Astrocyte of the spinal cord (primary cell): ENCODE results near the gene EPPIN.
"Not testable (repeated sequence)": the region's sequence is repeated elsewhere in the genome, so short reads cannot be mapped to it uniquely, and the experiment has no call there.

Source experiments
- DNase-seq: peaks from one replicate; pipeline ENCODE4 v3.0.0; 2011; ENCODE audit warnings: low read depth, low spot score
- H3K4me3 ChIP-seq: 2 replicates; pipeline ENCODE4 v1.5.1; 2011; ENCODE audit warnings: low read depth, mild to moderate bottlenecking, low read length, moderate library complexity
- in situ Hi-C: cut with HindIII; loops from 2 replicates; pipeline ENCODE4 v1.10.0; 2017; ENCODE audit warnings: low sequenced_read_pairs
- TF ChIP-seq, protein P1 (sequence below): IDR thresholded peaks from 2 replicates; pipeline ENCODE4 v1.5.1; 2012; ENCODE audit warnings: low read depth, mild to moderate bottlenecking, low read length, inconsistent platforms

The EPPIN gene

GRCh38 chr20:45583502-45583901 lies 36.3 kb upstream of the EPPIN start:
- no peak overlapping the region for H3K4me3 ChIP-seq
- in situ Hi-C loops, result no loop called here
- no peak for DNase-seq
- TF ChIP-seq, protein P1, sequence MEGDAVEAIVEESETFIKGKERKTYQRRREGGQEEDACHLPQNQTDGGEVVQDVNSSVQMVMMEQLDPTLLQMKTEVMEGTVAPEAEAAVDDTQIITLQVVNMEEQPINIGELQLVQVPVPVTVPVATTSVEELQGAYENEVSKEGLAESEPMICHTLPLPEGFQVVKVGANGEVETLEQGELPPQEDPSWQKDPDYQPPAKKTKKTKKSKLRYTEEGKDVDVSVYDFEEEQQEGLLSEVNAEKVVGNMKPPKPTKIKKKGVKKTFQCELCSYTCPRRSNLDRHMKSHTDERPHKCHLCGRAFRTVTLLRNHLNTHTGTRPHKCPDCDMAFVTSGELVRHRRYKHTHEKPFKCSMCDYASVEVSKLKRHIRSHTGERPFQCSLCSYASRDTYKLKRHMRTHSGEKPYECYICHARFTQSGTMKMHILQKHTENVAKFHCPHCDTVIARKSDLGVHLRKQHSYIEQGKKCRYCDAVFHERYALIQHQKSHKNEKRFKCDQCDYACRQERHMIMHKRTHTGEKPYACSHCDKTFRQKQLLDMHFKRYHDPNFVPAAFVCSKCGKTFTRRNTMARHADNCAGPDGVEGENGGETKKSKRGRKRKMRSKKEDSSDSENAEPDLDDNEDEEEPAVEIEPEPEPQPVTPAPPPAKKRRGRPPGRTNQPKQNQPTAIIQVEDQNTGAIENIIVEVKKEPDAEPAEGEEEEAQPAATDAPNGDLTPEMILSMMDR, result no peak

DNA sequence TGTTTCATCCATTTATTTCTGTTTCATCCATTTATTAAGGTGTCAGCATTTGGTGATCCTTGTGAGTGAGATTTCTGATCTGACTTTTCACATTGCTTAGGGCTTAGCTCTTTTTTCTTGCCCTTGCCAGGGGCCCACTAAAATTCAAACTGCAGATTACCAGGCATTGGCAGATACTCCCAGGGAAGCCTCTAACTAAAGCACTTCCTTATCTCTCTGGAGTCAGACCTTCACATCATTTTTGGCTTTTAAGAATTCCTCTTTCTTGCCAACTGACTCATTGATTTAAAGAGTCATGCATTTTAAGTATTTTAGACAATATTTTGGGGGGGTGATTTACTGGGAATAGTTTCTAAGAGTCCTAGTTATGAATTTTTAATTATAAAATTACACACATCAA lies 34.5 kb upstream of the EPPIN start:
- DNase-seq, result no peak
- TF ChIP-seq, protein P1, result no peak
- no peak overlapping the region for H3K4me3 ChIP-seq
- in situ Hi-C loops, result no loop called here

DNA sequence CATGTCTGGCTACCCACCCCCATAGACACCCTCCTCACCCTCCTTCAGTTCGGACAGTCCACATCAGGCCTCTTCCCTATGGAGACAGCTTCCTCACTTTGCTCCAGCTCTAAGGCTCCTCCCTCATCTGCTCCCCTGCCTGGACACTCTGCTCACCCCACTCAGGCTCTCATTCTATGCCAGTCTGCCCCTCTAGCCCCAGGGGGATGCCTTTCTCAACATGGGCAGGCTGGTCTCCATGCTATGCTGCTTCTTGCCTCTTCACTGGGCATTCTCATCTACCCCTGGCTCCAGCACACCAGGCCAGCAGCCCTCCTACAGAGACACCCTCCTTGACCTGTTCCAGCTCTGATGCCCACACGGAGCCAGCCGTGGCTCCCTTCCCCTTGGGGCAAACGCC lies 32.0 kb upstream of the EPPIN start, which contains the start of gene WFDC8:
TSS of gene WFDC8 (minus strand) at position 101 of the 400 bp plus-strand sequence. CDS start at position 64, 37 bp downstream.
- no peak for DNase-seq
- H3K4me3 ChIP-seq, result no peak within 1 kb of the TSS
- TF ChIP-seq, protein P1, result no peak
- in situ Hi-C loops, result no loop called here

DNA sequence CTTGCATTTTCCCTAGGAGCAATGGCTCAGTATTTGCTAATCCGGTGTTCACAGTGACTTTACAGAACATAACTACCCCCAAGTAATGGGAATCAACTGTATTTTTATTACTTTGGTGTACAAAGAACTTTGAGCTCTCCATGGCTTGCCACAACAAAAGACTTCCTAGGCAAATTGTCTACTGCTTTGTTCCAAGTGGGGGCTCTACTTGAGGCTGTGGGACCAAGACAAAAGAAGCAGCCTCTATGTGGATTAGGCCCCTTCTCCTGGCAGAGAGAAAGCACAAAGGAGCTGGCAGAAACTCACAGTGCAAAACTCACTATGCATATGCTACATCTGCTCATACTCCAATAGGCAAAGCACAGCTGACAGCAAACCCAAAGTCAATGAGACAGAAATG lies 31.0 kb upstream of the EPPIN start:
- TF ChIP-seq, protein P1, result no peak
- no peak overlapping the region for H3K4me3 ChIP-seq
- in situ Hi-C loops, result no loop called here
- no peak for DNase-seq

GRCh38 chr20:45576995-45577394 lies 29.8 kb upstream of the EPPIN start:
- in situ Hi-C loops, result no loop called here
- no peak overlapping the region for H3K4me3 ChIP-seq
- TF ChIP-seq, protein P1, result no peak
- DNase-seq, result peak; percentile 1

- in situ Hi-C loops, result no loop called here
- TF ChIP-seq, protein P1, result no peak
- H3K4me3 ChIP-seq, result no peak overlapping the region
- no peak for DNase-seq
Measured at GRCh38 chr20:45575931-45576330, 28.7 kb upstream of the EPPIN start.

- DNase-seq, H3K4me3 ChIP-seq, in situ Hi-C loops: not testable (repeated sequence)
Measured at GRCh38 chr20:45569650-45570049, 22.4 kb upstream of the EPPIN start.
